HL-60 (cell line): Measurements from ENCODE around the gene CR1.

Experiments
- DNase-seq, 2 experiments: peaks; one replicate each; pipeline ENCODE4 v3.0.0-alpha.2; 2010 to 2020; ENCODE audit warnings: low read depth in 1 of 2, low spot score in 1 of 2
- H3K27ac ChIP-seq: fragments of 250-450 bp; sonication (Bioruptor Pico); replicated peaks from 2 replicates; pipeline ENCODE4 v1.5.1; 2020; ENCODE audit warnings: mild to moderate bottlenecking, moderate library complexity
- H3K27me3 ChIP-seq: fragments of 250-450 bp; sonication (Bioruptor Pico); 2 replicates; pipeline ENCODE4 v1.5.1; 2021; ENCODE audit warnings: mild to moderate bottlenecking, moderate library complexity; ENCODE audit not compliant: insufficient read depth, poor library complexity, severe bottlenecking
- H3K4me3 ChIP-seq: replicated peaks from 2 replicates; pipeline ENCODE4 v1.5.1; 2011; ENCODE audit warnings: mild to moderate bottlenecking, control low read depth, low read length; ENCODE audit not compliant: insufficient read depth
- GABPA ChIP-seq: IDR thresholded peaks from 2 replicates; pipeline ENCODE4 v1.6.1; 2012; ENCODE audit warnings: low read depth
- POLR2AphosphoS5 ChIP-seq: IDR thresholded peaks from 2 replicates; pipeline ENCODE4 v1.6.1; 2012; ENCODE audit warnings: low read depth
- REST ChIP-seq: IDR thresholded peaks from 2 replicates; pipeline ENCODE4 v1.6.1; 2012; ENCODE audit warnings: low read depth; ENCODE audit not compliant: insufficient replicate concordance
- SPI1 ChIP-seq: IDR thresholded peaks from 2 replicates; pipeline ENCODE4 v1.6.1; 2012; ENCODE audit warnings: low read depth, mild to moderate bottlenecking, borderline replicate concordance
- TF ChIP-seq, protein P1 (sequence below): IDR thresholded peaks from one replicate; pipeline ENCODE4 v1.5.1; 2011; ENCODE audit warnings: low read length, control low read depth, inconsistent platforms; ENCODE audit not compliant: insufficient read depth

The CR1 gene

GRCh38 chr1:207514890-207515289, 18.9 kb downstream of the CR1 start:
- no peak overlapping the region for H3K27ac ChIP-seq
- H3K4me3 ChIP-seq: no peak overlapping the region
- DNase-seq: no peak
- TF ChIP-seq GABPA: no peak
- TF ChIP-seq SPI1: no peak
- TF ChIP-seq POLR2AphosphoS5: no peak
- no peak for TF ChIP-seq REST
- TF ChIP-seq, protein P1, sequence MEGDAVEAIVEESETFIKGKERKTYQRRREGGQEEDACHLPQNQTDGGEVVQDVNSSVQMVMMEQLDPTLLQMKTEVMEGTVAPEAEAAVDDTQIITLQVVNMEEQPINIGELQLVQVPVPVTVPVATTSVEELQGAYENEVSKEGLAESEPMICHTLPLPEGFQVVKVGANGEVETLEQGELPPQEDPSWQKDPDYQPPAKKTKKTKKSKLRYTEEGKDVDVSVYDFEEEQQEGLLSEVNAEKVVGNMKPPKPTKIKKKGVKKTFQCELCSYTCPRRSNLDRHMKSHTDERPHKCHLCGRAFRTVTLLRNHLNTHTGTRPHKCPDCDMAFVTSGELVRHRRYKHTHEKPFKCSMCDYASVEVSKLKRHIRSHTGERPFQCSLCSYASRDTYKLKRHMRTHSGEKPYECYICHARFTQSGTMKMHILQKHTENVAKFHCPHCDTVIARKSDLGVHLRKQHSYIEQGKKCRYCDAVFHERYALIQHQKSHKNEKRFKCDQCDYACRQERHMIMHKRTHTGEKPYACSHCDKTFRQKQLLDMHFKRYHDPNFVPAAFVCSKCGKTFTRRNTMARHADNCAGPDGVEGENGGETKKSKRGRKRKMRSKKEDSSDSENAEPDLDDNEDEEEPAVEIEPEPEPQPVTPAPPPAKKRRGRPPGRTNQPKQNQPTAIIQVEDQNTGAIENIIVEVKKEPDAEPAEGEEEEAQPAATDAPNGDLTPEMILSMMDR: no peak
- no peaks in the 10 kb centered on the region for H3K27me3 ChIP-seq

GRCh38 chr1:207516729-207517128, 20.8 kb downstream of the CR1 start:
- Histone ChIP-seq H3K27ac (no peak overlapping the region), H3K4me3 (no peak overlapping the region), H3K27me3 (no peaks in the 10 kb centered on the region)
- no peak for TF ChIP-seq POLR2AphosphoS5
- TF ChIP-seq, protein P1: no peak
- no peak for TF ChIP-seq SPI1
- no peak for TF ChIP-seq REST
- no peak for TF ChIP-seq GABPA
- DNase-seq: no peak

- TF ChIP-seq, protein P1: no peak
- no peak for TF ChIP-seq REST
- TF ChIP-seq POLR2AphosphoS5: no peak
- TF ChIP-seq GABPA: no peak
- DNase-seq: no peak
- Histone ChIP-seq H3K27me3 (no peaks in the 10 kb centered on the region), H3K4me3 (no peak overlapping the region), H3K27ac (no peak overlapping the region)
These were observed 22.8 kb downstream of the CR1 start for GRCh38 chr1:207518608-207519236.
